Keratinocyte (primary cell): ENCODE data around the gene TRAPPC3L. TPM values are rescaled to one million over a fixed set of nuclear protein-coding genes. Genes with fewer than 3 reads are reported as not detected.

Experiments used
- DNase-seq: peaks from one replicate; pipeline ENCODE4 v3.0.0-alpha.2; 2011; ENCODE audit warnings: low read depth, missing footprints, low spot score
- FAIRE-seq: peaks from 2 replicates; lab custom pipeline; 2011; peaks lifted over from hg19 to GRCh38; lab: Jason Lieb, UNC
- H2AFZ ChIP-seq: 2 replicates; pipeline ENCODE4 v1.6.0; 2012; ENCODE audit warnings: low read length, control low read depth, inconsistent platforms; ENCODE audit not compliant: control insufficient read depth
- H3K27ac ChIP-seq: 2 replicates; pipeline ENCODE4 v1.5.1; 2011; ENCODE audit warnings: low read length; ENCODE audit not compliant: control insufficient read depth, insufficient read depth
- H3K27me3 ChIP-seq: 3 replicates; pipeline ENCODE4 v1.6.0; 2011; ENCODE audit warnings: low read length; ENCODE audit not compliant: control insufficient read depth, insufficient read depth; ENCODE audit errors: extremely low read depth
- H3K36me3 ChIP-seq, 2 experiments: 2 replicates in 1 of 2; 3 replicates in 1 of 2; pipeline ENCODE4 v1.5.1; 2011; ENCODE audit warnings: low read length in 2 of 2, mild to moderate bottlenecking in 1 of 2; ENCODE audit not compliant: control insufficient read depth in 2 of 2, insufficient read depth in 2 of 2; ENCODE audit errors: extremely low read depth in 1 of 2
- H3K4me1 ChIP-seq: 3 replicates; pipeline ENCODE4 v1.5.1; 2011; ENCODE audit warnings: low read length; ENCODE audit not compliant: control insufficient read depth, insufficient read depth; ENCODE audit errors: extremely low read depth
- H3K4me2 ChIP-seq: 3 replicates; pipeline ENCODE4 v1.6.0; 2011; ENCODE audit warnings: low read depth, low read length; ENCODE audit not compliant: control insufficient read depth, insufficient read depth; ENCODE audit errors: extremely low read depth
- H3K4me3 ChIP-seq, 3 experiments: fragments of 200-600 bp in 1 of 3; sonication (generic) in 1 of 3; 2 replicates in 2 of 3; 3 replicates in 1 of 3; pipeline ENCODE4 v1.5.1; 2011 to 2016; ENCODE audit warnings: low read length in 3 of 3, mild to moderate bottlenecking in 3 of 3, control low read depth in 2 of 3, inconsistent platforms in 1 of 3, low read depth in 1 of 3, mixed read lengths in 1 of 3, mixed run types in 1 of 3, moderate library complexity in 1 of 3; ENCODE audit not compliant: control insufficient read depth in 2 of 3, insufficient read depth in 2 of 3; ENCODE audit errors: extremely low read depth in 1 of 3
- H3K79me2 ChIP-seq: 2 replicates; pipeline ENCODE4 v1.6.0; 2012; ENCODE audit warnings: low read length; ENCODE audit not compliant: control insufficient read depth, insufficient read depth
- H3K9ac ChIP-seq: 3 replicates; pipeline ENCODE4 v1.6.0; 2011; ENCODE audit warnings: low read length; ENCODE audit not compliant: control insufficient read depth, insufficient read depth; ENCODE audit errors: extremely low read depth
- H3K9me1 ChIP-seq: 3 replicates; pipeline ENCODE4 v1.6.0; 2011; ENCODE audit warnings: low read length; ENCODE audit not compliant: control insufficient read depth, insufficient read depth; ENCODE audit errors: extremely low read depth
- H3K9me3 ChIP-seq: 2 replicates; pipeline ENCODE4 v1.5.1; 2012; ENCODE audit warnings: low read depth, low read length; ENCODE audit not compliant: control insufficient read depth
- H4K20me1 ChIP-seq: 3 replicates; pipeline ENCODE4 v1.6.0; 2011; ENCODE audit warnings: low read length; ENCODE audit not compliant: control insufficient read depth, insufficient read depth; ENCODE audit errors: extremely low read depth
- CTCF ChIP-seq, 3 experiments: IDR thresholded peaks in 1 of 3; conservative IDR thresholded peaks in 1 of 3; optimal IDR thresholded peaks in 1 of 3; 2 replicates in 2 of 3; 3 replicates in 1 of 3; pipeline versions ENCODE3 to v1.5.1; 2011; ENCODE audit warnings: low read length in 3 of 3, mild to moderate bottlenecking in 3 of 3, moderate library complexity in 2 of 3, control low read depth in 1 of 3, inconsistent platforms in 1 of 3; ENCODE audit not compliant: insufficient read depth in 2 of 3; ENCODE audit errors: extremely low read depth in 1 of 3
- EZH2 ChIP-seq: IDR thresholded peaks from one replicate; pipeline ENCODE4 v1.6.1; 2012; ENCODE audit warnings: inconsistent platforms, mild to moderate bottlenecking, low read length, moderate library complexity
- dilution Hi-C: fragments of 300-500 bp; cut with MboI; formaldehyde crosslinking; loops from one replicate; pipeline ENCODE4 v1.7.0; 2020; ENCODE audit warnings: low sequenced_read_pairs; ENCODE audit not compliant: extremely low pct_ligation_motif_present
- polyA plus RNA-seq, 5 experiments: library from polyadenylated mRNA; depleted of rRNA in 3 of 5; stranded (reverse) in 3 of 5; stranded (forward) in 1 of 5; unstranded in 1 of 5; fragments of >200 nt; gene quantifications; 1 replicate in 1 of 5; 2 replicates in 3 of 5; 3 replicates in 1 of 5; pipeline versions ENCODE4 v1.2.1 to v1.2.3, GENCODE V29; 2011 to 2012; ENCODE audit warnings: missing spikeins in 2 of 5, low read depth in 1 of 5, low replicate concordance in 1 of 5

The TRAPPC3L gene
- polyA plus RNA-seq, 1 donor (not counting 4 experiments of a cell fraction or from before 2014, with no cell fraction given) = 0.31 TPM

- H3K27ac ChIP-seq = peak within 1 kb of the TSS; percentile 9
- TF ChIP-seq EZH2 = no peak
- TF ChIP-seq CTCF (optimal IDR thresholded peaks at IDR 0.05 in 1 of 3, IDR thresholded peaks at IDR 0.05 in 1 of 3, conservative IDR thresholded peaks at IDR 0.05 in 1 of 3; ENCODE audit: extremely low read depth in 1 of 3, insufficient read depth in 2 of 3, low read length in 3 of 3) = peak; percentile 17 to 79 (median 50)
- no peaks in the 10 kb centered on the region for H3K9me3 ChIP-seq
- FAIRE-seq (peak; percentile 92), DNase-seq (peak; percentile 49)
- H3K9me1 ChIP-seq = no peaks in the 10 kb centered on the region
- no peaks in the 10 kb centered on the region for H3K79me2 ChIP-seq
- H3K36me3 ChIP-seq = peaks cover 0 to 2% of the 10 kb centered on the region in 2 experiments
- H3K27me3 ChIP-seq = no peaks in the 10 kb centered on the region
- H3K4me3 ChIP-seq = peak within 1 kb of the TSS in 1 of 3 experiments; percentile 33
- no peak within 1 kb of the TSS for H3K9ac ChIP-seq
- no peaks in the 10 kb centered on the region for H4K20me1 ChIP-seq
- peak within 1 kb of the TSS; percentile 10 for H2AFZ ChIP-seq
- no peak within 1 kb of the TSS for H3K4me2 ChIP-seq
- peaks cover 19% of the 10 kb centered on the region for H3K4me1 ChIP-seq
- dilution Hi-C loops = no loop called here
These were observed 33.9 kb downstream of the TRAPPC3L start, which contains the start of gene CALHM5 for GRCh38 chr6:116511424-116512110. CALHM5 (plus strand) TSS chr6:116511639; CDS start chr6:116511697, 58 bp downstream.

GRCh38 chr6:116508527-116508926 lies 37.0 kb downstream of the TRAPPC3L start:
- H3K9ac ChIP-seq = no peak overlapping the region
- FAIRE-seq (no peak), DNase-seq (no peak)
- no peaks in the 10 kb centered on the region for H3K9me3 ChIP-seq
- H3K79me2 ChIP-seq = no peaks in the 10 kb centered on the region
- H3K27me3 ChIP-seq = no peaks in the 10 kb centered on the region
- dilution Hi-C loops = no loop called here
- H2AFZ ChIP-seq = no peak overlapping the region
- H3K4me3 ChIP-seq = no peak overlapping the region
- H3K9me1 ChIP-seq = no peaks in the 10 kb centered on the region
- no peaks in the 10 kb centered on the region for H4K20me1 ChIP-seq
- H3K4me1 ChIP-seq = peaks cover 14% of the 10 kb centered on the region
- TF ChIP-seq CTCF (optimal IDR thresholded peaks at IDR 0.05 in 1 of 3, IDR thresholded peaks at IDR 0.05 in 1 of 3, conservative IDR thresholded peaks at IDR 0.05 in 1 of 3; ENCODE audit: extremely low read depth in 1 of 3, insufficient read depth in 2 of 3, low read length in 3 of 3) (no peak), EZH2 (no peak)
- H3K36me3 ChIP-seq = no peaks in the 10 kb centered on the region
- no peak overlapping the region for H3K27ac ChIP-seq
- no peak overlapping the region for H3K4me2 ChIP-seq
